GM12892 (cell line): ENCODE results near the gene RNF144A.

ENCODE experiments used
- POLR2A ChIP-seq: IDR thresholded peaks from 2 replicates; pipeline ENCODE4 v1.6.1; 2011; ENCODE audit warnings: low read depth, low read length, control low read depth
- POLR2AphosphoS5 ChIP-seq: IDR thresholded peaks from 2 replicates; pipeline ENCODE4 v1.6.1; 2011; ENCODE audit warnings: low read depth, low read length, control low read depth

DNA sequence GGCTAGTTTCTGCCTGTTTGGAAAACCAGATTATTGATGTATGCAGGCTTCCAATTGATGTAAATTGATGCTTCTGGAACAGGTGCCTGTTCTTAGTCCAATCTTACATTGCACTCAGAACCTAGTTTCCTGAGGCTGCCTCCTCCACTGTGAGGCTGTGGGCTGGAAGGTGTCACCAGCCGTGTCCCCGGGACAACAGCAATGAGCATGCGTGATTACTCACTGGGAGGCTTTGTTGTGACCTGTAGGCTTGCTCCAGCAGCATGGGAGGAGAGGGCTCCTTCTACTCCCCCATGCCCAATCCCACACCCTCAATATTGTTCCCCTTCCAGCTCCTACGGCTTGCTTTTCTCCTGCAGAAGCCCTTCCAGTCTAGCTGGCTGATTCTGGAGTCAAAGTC lies 28.5 kb upstream of the RNF144A start:
- no peak for TF ChIP-seq POLR2A
- no peak for TF ChIP-seq POLR2AphosphoS5
